DND-41 (cell line): ENCODE results near the gene DIAPH3.

Experiments used
- ATAC-seq: fragments of 200-7000 bp; cut with Tn5 transposase; 3 replicates; pipeline ENCODE4 v1.9.1; 2021; ENCODE audit warnings: low read depth; ENCODE audit not compliant: insufficient read depth
- DNase-seq: peaks from one replicate; pipeline ENCODE4 v3.0.0-alpha.2; 2020
- H2AFZ ChIP-seq: 2 replicates; pipeline ENCODE4 v1.6.0; 2012; ENCODE audit warnings: low read depth, low read length
- H3K27ac ChIP-seq: 2 replicates; pipeline ENCODE4 v1.5.1; 2012; ENCODE audit warnings: low read length, inconsistent platforms
- H3K27me3 ChIP-seq: fragments of 200-600 bp; sonication (generic); 2 replicates; pipeline ENCODE4 v1.6.0; 2012; ENCODE audit warnings: low read length, mild to moderate bottlenecking, inconsistent platforms; ENCODE audit not compliant: insufficient read depth, poor library complexity
- H3K36me3 ChIP-seq: 2 replicates; pipeline ENCODE4 v1.5.1; 2012; ENCODE audit warnings: low read length, inconsistent platforms; ENCODE audit not compliant: insufficient read depth
- H3K4me1 ChIP-seq: 2 replicates; pipeline ENCODE4 v1.5.1; 2012; ENCODE audit warnings: mild to moderate bottlenecking, low read length; ENCODE audit not compliant: insufficient read depth
- H3K4me2 ChIP-seq: 2 replicates; pipeline ENCODE4 v1.6.0; 2012; ENCODE audit warnings: mild to moderate bottlenecking, moderate library complexity, low read length, inconsistent platforms; ENCODE audit not compliant: insufficient read depth
- H3K4me3 ChIP-seq, 2 experiments: fragments of 200-600 bp in 1 of 2; shearing (Covaris generic) in 1 of 2; 2 replicates each; pipeline ENCODE4 v1.5.1; 2012 to 2016; ENCODE audit warnings: inconsistent platforms in 2 of 2, low read length in 2 of 2, mild to moderate bottlenecking in 2 of 2, low read depth in 1 of 2, moderate library complexity in 1 of 2
- H3K79me2 ChIP-seq: 2 replicates; pipeline ENCODE4 v1.6.0; 2012; ENCODE audit warnings: low read length, inconsistent platforms; ENCODE audit not compliant: insufficient read depth
- H3K9ac ChIP-seq: 2 replicates; pipeline ENCODE4 v1.6.0; 2012; ENCODE audit warnings: low read depth, mild to moderate bottlenecking, inconsistent platforms, low read length, moderate library complexity
- H3K9me3 ChIP-seq: 2 replicates; pipeline ENCODE4 v1.5.1; 2012; ENCODE audit warnings: low read length, moderate library complexity, mild to moderate bottlenecking, inconsistent platforms; ENCODE audit not compliant: insufficient read depth, severe bottlenecking
- H4K20me1 ChIP-seq: 2 replicates; pipeline ENCODE4 v1.6.0; 2012; ENCODE audit warnings: low read length; ENCODE audit not compliant: insufficient read depth
- EZH2 ChIP-seq: IDR thresholded peaks from 3 replicates; pipeline ENCODE4 v1.6.1; 2012; ENCODE audit warnings: borderline replicate concordance, low read depth, mild to moderate bottlenecking, moderate library complexity, low read length, inconsistent platforms; ENCODE audit not compliant: severe bottlenecking
- TF ChIP-seq, protein P1 (sequence below): IDR thresholded peaks from 2 replicates; pipeline ENCODE4 v1.5.1; 2012; ENCODE audit warnings: borderline replicate concordance, low read length, moderate library complexity, mild to moderate bottlenecking; ENCODE audit not compliant: poor library complexity, severe bottlenecking; ENCODE audit errors: extremely low read depth

DIAPH3 gene

DNA sequence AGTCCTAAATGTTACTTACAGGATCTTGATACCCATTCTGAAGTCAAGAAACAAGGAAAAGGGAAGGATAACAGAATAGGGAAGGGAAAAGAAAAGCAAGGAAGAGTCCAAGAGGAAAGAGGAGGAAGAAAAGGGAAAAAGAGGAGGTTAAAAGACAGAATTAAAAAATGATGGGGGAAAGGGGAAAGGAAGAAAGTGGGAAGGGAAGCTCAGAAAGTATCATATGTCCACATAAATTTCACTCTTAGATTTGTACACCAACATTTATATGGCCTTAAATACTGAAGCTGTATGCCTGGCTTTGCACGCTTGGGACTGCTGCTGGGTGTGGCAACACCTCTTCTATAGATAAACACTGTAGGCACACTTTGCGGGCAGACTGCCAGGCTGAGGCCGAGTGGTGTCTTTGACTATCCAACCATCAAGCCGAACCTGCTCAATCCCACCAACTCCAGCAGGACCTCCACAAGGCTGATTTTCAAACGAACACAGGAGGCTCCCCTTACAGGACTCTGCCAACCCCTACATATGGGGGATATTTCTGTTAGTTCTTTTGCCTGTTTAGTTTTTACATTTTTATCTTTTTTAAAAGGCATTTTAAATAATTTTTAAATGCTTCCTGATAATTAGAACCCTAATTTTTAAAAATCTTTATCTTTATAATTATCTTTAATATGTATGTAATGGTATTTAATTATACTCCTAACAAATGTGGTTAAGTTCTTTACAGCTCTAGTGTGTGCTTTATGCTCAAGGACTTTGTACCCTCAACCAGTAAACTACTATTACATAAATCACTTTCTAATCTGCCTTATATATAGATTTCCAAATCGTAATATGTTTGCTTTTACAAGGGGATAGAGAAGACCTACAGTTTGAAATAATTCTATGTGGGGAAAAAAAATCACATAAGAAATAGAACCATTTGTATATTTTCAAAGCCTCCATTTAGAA lies 154.2 kb downstream of the DIAPH3 start:
- Histone ChIP-seq H3K4me1 (no peaks in the 10 kb centered on the region), H4K20me1 (no peaks in the 10 kb centered on the region), H3K4me2 (no peak overlapping the region), H2AFZ (no peak overlapping the region), H3K4me3 (no peak overlapping the region), H3K79me2 (no peaks in the 10 kb centered on the region), H3K27ac (no peak overlapping the region), H3K9ac (no peak overlapping the region), H3K27me3 (no peaks in the 10 kb centered on the region), H3K36me3 (peaks cover 22% of the 10 kb centered on the region; the same call in 1 of the 2 replicates), H3K9me3 (no peaks in the 10 kb centered on the region)
- TF ChIP-seq, protein P1, sequence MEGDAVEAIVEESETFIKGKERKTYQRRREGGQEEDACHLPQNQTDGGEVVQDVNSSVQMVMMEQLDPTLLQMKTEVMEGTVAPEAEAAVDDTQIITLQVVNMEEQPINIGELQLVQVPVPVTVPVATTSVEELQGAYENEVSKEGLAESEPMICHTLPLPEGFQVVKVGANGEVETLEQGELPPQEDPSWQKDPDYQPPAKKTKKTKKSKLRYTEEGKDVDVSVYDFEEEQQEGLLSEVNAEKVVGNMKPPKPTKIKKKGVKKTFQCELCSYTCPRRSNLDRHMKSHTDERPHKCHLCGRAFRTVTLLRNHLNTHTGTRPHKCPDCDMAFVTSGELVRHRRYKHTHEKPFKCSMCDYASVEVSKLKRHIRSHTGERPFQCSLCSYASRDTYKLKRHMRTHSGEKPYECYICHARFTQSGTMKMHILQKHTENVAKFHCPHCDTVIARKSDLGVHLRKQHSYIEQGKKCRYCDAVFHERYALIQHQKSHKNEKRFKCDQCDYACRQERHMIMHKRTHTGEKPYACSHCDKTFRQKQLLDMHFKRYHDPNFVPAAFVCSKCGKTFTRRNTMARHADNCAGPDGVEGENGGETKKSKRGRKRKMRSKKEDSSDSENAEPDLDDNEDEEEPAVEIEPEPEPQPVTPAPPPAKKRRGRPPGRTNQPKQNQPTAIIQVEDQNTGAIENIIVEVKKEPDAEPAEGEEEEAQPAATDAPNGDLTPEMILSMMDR = no peak
- TF ChIP-seq EZH2 = no peak
- DNase-seq (no peak), ATAC-seq (no peak)

DNA sequence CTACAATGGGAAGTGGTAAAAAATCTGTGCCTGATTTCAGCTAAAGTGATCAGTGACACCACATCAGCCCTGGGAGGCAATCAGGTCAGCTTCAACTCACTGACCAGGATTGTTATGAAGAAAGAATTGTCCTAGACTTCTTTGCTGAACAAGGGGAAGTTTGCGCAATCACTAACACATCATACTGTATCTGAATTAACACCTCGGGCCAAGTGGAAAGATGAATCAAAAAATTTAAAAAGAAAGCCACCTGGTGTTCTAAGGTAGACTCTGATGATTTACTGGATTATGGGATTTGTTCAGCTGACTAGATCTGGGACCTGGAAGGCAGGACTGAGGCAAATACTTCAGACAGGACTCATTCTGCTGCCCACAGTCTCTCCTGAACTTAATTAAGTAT lies 161.8 kb downstream of the DIAPH3 start:
- H2AFZ ChIP-seq = no peak overlapping the region
- H3K4me3 ChIP-seq = no peak overlapping the region
- H3K79me2 ChIP-seq = no peaks in the 10 kb centered on the region
- H3K9ac ChIP-seq = no peak overlapping the region
- no peaks in the 10 kb centered on the region for H3K4me1 ChIP-seq
- H3K9me3 ChIP-seq = no peaks in the 10 kb centered on the region
- DNase-seq = no peak
- no peak overlapping the region for H3K4me2 ChIP-seq
- no peak for ATAC-seq
- no peak overlapping the region for H3K27ac ChIP-seq
- no peak for TF ChIP-seq EZH2
- TF ChIP-seq, protein P1 = no peak
- H3K36me3 ChIP-seq = peaks cover 18% of the 10 kb centered on the region
- no peaks in the 10 kb centered on the region for H4K20me1 ChIP-seq
- H3K27me3 ChIP-seq = no peaks in the 10 kb centered on the region

DNA sequence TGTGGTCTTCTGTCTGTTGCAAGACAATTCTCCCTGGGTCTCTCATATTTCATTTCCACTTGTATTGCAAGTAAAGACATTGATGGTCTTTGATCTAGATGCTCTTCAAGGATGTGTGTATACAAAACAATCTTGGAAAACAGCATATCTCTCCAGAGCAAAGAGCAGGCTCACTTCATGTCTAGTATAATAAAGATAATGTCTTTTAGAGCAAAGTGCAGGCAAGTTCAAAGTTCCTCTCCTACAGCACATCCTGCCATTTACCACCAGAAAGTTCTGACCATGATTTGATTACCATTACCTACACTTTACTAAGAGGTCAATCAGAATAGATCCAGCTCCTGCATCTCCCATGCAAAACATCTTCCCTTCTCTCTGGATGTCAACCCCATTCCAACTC lies 162.8 kb downstream of the DIAPH3 start:
- Histone ChIP-seq H3K79me2 (no peaks in the 10 kb centered on the region), H3K4me1 (no peaks in the 10 kb centered on the region), H3K27me3 (no peaks in the 10 kb centered on the region), H2AFZ (no peak overlapping the region), H3K4me2 (no peak overlapping the region), H3K9ac (no peak overlapping the region), H3K9me3 (no peaks in the 10 kb centered on the region), H3K27ac (no peak overlapping the region), H3K4me3 (no peak overlapping the region), H3K36me3 (peaks cover 13% of the 10 kb centered on the region), H4K20me1 (no peaks in the 10 kb centered on the region)
- DNase-seq (no peak), ATAC-seq (no peak)
- no peak for TF ChIP-seq EZH2
- TF ChIP-seq, protein P1 = no peak
